IPS DF 19.7 (cell line): ENCODE results near the gene ZSWIM8.
"Not testable (repeated sequence)": the region's sequence is repeated elsewhere in the genome, so short reads cannot be mapped to it uniquely, and the experiment has no call there.

Experiments
- DNase-seq: peaks from one replicate; pipeline ENCODE4 v3.0.0-alpha.2; 2013; ENCODE audit warnings: low read depth, low spot score

ZSWIM8 gene

DNA sequence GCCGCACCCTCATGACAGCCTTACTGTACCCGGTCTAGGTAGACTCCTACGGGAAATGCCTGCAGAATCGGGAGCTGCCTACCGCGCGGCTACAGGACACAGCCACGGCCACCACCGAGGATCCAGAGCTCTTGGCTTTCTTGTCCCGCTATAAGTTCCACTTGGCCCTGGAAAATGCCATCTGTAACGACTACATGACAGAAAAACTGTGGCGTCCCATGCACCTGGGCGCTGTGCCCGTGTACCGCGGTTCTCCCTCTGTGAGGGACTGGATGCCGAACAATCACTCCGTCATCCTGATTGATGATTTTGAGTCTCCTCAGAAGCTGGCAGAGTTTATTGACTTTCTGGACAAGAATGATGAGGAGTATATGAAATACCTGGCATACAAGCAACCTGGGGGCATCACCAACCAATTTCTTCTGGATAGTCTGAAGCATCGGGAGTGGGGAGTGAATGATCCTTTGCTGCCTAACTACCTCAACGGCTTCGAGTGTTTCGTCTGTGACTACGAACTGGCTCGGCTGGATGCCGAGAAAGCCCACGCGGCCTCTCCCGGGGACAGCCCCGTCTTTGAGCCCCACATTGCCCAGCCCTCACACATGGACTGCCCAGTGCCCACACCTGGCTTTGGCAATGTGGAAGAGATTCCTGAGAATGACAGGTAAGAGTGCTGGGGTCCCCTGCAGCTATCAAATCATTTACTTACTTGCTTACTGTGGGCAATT is 12.1 kb upstream of the ZSWIM8 start:
- DNase-seq, result no peak

GRCh38 chr10:73774637-73775036 is 10.8 kb upstream of the ZSWIM8 start:
- no peak for DNase-seq

GRCh38 chr10:73779018-73779417 is 6.4 kb upstream of the ZSWIM8 start:
- no peak for DNase-seq

DNA sequence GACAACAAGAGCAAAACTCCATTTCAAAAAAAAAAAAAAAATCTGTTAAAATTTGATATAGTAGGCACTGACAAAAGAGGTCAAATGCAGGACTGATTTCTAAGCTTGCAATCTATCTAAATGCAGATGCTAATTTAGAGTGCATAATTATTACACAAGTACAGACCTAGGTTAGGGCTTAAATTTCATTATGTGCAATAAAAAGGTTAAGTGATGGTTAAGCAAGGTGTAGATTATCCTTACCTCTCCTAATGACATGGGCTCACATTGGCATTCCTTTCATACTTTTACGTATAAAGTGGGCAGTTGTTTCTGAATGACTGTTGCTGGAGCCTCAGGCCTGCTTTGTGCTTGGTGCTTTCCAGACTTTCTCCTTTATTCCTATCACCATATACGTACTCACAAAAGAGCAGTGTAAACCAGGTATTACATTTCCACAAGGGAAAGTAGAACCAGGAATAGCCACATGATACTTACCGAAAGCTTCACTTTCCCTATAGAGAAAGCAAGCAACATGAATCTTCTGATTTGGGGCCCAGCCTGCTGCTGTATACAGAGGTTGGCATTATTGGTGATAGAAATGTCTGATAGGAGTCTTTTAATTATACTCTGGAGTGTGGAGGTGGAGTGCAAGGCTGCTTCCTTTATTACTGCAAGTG is 5.7 kb upstream of the ZSWIM8 start:
- DNase-seq, result no peak

DNA sequence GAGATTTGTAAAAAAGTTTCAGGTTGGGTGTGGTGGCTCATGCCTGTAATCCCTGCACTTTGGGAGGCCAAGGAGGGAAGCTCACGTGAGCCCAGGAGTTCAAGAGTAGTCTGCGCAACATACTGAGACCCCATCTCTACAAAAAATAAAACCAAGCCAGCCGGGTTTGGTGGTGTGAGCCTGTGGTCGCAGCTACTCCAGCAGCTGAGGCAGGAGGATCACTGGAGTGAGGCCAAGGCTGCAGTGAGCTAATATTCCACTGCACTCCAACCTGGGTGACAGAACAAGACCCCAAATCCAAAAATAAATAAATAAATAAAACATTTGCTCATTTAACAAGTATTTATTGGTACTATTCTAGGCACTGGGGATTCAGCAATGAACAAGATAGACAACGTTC is 5.1 kb upstream of the ZSWIM8 start:
- DNase-seq, result no peak

GRCh38 chr10:73780966-73781365 is 4.4 kb upstream of the ZSWIM8 start:
- no peak for DNase-seq

- no peak for DNase-seq
These were observed 3.9 kb upstream of the ZSWIM8 start for GRCh38 chr10:73781548-73781878.

DNA sequence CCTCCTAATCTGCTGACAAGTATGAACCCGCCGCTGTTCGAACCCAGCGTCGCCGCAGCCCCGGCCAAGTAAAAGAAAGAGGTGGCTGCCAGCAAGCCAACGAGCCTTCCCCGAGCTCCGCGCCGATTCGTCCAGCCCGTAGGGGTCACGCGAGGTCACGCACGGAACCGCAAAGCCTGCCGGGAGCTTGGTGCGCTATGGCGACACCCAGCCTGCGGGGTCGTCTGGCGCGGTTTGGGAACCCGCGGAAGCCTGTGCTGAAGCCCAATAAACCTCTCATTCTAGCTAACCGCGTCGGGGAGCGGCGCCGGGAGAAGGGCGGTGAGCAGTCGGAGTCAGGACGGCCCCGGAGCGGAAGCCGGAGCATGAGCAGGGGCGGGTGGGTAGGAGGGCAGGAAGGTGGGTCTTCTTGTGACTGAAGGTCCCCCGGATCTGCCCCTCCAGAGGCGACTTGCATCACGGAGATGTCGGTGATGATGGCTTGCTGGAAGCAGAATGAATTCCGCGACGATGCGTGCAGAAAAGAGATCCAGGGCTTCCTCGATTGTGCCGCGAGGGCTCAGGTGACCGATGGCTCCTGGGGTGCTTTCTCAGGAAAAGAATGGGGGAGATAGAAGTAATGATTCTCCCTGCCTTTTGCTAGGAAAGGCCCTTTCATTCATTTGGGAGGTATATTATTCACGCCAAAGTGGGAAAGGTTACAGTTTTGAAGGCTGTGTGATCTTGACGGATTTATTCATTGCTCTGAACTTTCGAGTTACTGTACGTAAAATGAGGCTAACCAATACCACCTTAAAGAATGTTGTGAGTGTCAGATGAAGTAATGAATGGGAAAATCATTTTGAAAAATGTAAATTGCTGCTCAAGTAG is 3.3 kb upstream of the ZSWIM8 start, which contains the start of gene CHCHD1:
Gene CHCHD1, plus strand, starts transcription at position 170 of the 870 bp plus-strand sequence. Its CDS starts 28 bp downstream, at position 198.
- no peak for DNase-seq

GRCh38 chr10:73782749-73783085 is 2.7 kb upstream of the ZSWIM8 start:
- no peak for DNase-seq

DNA sequence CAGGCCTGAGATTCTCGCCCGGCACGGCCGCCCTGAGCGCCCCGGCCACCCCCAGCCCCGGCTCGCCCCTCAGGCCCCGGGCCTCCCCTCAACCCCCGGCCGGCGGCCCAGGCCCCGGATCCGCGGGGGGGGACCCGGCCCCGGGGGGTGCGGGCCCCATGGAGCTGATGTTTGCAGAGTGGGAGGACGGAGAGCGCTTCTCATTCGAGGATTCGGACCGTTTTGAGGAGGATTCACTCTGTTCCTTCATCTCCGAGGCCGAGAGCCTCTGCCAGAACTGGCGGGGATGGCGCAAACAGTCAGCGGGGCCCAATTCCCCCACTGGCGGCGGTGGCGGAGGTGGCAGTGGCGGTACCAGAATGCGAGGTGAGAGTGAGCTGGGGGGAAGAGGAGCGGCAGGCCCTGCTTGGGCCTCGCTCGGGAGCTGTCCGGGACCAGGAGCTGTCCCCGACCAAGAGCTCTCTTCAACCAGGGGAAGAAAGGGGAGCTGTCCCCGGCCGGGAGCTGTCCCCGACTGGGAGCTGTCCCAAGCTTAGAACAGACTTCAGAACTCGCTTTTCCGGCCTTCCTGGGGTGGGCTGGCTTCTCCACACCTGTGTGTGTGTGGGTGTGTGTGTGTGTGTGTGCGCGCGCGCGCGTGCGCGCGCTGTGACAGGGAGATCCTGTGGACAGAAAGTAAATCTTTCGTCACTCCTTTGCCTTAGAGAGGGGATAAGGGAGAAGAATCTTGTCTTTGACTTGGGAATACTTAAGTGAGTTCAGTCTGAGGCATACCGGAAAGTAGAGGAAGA is 510 bp downstream of the ZSWIM8 start:
- DNase-seq, result no peak

- DNase-seq, result no peak
These were observed 1.1 kb downstream of the ZSWIM8 start for GRCh38 chr10:73786512-73786885.

- not testable (repeated sequence) for DNase-seq
These were observed 1.8 kb downstream of the ZSWIM8 start for GRCh38 chr10:73787031-73787800.

DNA sequence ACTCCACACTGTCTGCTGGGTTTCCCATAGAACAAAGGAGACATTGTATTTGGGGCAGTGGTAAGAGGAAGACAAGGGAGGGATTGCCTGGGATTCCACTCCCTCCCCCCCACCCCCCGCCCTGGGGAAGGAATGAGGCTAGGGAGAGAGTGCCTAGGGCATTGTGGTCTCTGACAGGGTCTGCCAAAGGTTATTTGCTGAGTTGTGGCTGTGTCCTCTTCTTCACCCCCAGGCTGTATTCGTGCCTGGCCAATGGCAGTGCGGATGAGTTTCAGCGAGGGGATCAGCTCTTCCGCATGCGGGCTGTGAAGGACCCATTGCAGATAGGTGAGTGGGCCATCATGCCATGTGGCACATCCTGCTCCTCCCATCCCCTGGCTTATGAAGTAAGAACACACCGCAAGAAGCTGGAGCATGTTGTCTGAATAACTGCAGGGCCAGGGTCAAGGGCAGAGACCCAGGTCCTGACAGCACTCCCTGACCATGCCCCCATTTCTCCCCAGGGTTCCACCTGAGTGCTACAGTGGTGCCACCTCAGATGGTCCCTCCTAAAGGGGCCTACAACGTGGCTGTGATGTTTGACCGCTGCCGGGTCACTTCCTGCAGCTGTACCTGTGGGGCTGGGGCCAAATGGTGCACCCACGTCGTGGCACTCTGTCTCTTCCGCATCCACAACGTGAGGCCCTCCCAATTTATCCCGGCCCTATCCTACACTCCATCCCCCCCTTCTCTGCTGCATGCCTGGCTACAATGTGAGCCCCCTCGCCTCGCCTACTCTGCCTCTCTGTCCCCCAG is 3.7 kb downstream of the ZSWIM8 start:
- DNase-seq, result no peak

DNA sequence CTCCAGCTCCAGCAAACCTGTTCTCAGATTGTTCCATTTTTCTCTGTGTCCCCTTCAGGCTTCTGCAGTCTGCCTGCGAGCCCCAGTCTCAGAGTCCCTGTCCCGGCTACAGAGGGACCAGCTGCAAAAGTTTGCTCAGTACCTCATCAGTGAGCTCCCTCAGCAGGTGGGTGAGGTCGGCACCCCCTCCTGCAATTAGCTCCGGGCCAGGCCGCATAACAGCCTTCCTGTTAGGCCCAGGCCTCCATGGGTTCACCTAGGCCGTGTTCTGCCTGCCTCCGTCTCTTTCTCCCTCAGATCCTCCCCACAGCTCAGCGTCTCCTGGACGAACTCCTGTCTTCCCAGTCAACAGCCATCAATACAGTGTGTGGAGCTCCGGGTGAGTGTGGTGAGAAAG is 4.3 kb downstream of the ZSWIM8 start:
- DNase-seq, result no peak

GRCh38 chr10:73790886-73791625 is 5.7 kb downstream of the ZSWIM8 start:
- DNase-seq, result no peak

DNA sequence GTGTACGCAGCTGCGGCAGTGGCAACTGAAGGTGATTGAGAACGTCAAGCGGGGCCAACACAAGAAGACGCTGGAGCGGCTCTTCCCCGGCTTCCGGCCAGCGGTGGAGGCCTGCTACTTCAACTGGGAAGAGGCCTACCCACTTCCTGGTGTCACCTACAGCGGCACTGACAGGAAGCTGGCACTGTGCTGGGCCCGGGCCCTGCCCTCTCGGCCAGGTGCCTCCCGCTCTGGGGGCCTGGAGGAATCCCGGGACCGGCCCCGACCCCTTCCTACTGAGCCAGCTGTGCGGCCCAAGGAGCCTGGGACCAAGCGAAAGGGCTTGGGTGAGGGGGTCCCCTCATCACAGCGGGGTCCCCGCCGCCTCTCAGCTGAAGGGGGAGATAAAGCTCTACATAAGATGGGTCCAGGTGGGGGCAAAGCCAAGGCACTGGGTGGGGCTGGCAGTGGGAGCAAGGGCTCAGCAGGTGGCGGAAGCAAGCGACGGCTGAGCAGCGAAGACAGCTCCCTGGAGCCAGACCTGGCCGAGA is 6.5 kb downstream of the ZSWIM8 start:
- no peak for DNase-seq

DNA sequence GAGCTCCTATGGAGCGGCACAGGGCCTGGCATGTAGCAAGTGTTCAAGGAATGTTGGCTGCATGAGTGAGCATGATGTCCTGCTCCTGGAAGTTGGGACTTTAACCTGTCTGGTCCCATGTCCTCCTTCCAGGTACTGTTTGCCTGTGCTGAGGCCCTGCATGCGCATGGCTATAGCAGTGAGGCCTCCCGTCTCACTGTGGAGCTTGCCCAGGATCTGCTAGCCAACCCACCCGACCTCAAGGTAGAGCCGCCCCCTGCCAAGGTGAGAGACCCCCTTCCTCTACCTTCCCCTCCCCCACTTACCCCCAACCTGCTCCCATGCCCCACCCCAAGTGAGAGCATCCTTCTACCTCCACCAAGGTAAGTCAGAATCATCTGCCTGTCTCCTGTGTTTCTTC is 8.1 kb downstream of the ZSWIM8 start:
- DNase-seq, result no peak

- DNase-seq, result not testable (repeated sequence)
These were observed 10.1 kb downstream of the ZSWIM8 start for GRCh38 chr10:73795491-73795890.

GRCh38 chr10:73796035-73796434 is 10.6 kb downstream of the ZSWIM8 start:
- DNase-seq, result not testable (repeated sequence)
